Adrenal gland (tissue), 5 donors: Measurements from ENCODE around the gene GALNTL6.

Source experiments
- CTCF ChIP-seq, 6 experiments: fragments of 450-650 bp in 4 of 6; fragments of 200-600 bp in 2 of 6; sonication (generic) in 1 of 6; IDR thresholded peaks; 1 replicate in 5 of 6; 2 replicates in 1 of 6; pipeline versions ENCODE4 v1.5.1 to v1.8.0; 2016 to 2021; ENCODE audit warnings: antibody characterized with exemption in 6 of 6, mild to moderate bottlenecking in 2 of 6, moderate library complexity in 1 of 6
- POLR2A ChIP-seq, 2 donors: fragments of 450-650 bp; IDR thresholded peaks; one replicate each; pipeline ENCODE4 v1.6.1; 2017; ENCODE audit warnings: antibody characterized with exemption in 2 of 2, mild to moderate bottlenecking in 2 of 2, moderate library complexity in 1 of 2
- donor health status: DM: no; HTN: no; CAD: no.

- TF ChIP-seq CTCF (IDR thresholded peaks at IDR 0.05) (no peak), POLR2A (IDR thresholded peaks at IDR 0.05) (no peak)
Observed at GRCh38 chr4:172323288-172323687, 510.1 kb downstream of the GALNTL6 start.
